SK-N-SH treated with all-trans-retinoic acid at 6 μM for 48 hours (cell line): ENCODE measurements around the gene RPRML.

Source experiments
- ATAC-seq: fragments of 200-7000 bp; cut with Tn5 transposase; 3 replicates; pipeline ENCODE4 v1.9.1; 2020; ENCODE audit warnings: mild to moderate bottlenecking, moderate library complexity
- ARNTL ChIP-seq: fragments of 450-650 bp; formaldehyde crosslinking; IDR thresholded peaks from 2 replicates; pipeline ENCODE4 v1.5.0; 2020; ENCODE audit warnings: low read depth, mild to moderate bottlenecking, moderate library complexity, borderline replicate concordance
- BACH2 ChIP-seq: fragments of 250-450 bp; sonication (Bioruptor Pico); IDR thresholded peaks from 2 replicates; pipeline ENCODE4 v1.9.0; 2021; ENCODE audit warnings: mild to moderate bottlenecking, borderline replicate concordance
- CSDC2 ChIP-seq: fragments of 250-450 bp; sonication (Bioruptor Pico); IDR thresholded peaks from 2 replicates; pipeline ENCODE4 v1.5.0; 2020; ENCODE audit warnings: mild to moderate bottlenecking, moderate library complexity
- ESRRG ChIP-seq: fragments of 250-450 bp; sonication (Bioruptor Pico); IDR thresholded peaks from 2 replicates; pipeline ENCODE4 v1.6.1; 2021; ENCODE audit warnings: mild to moderate bottlenecking
- GLIS3 ChIP-seq: fragments of 250-450 bp; sonication (Bioruptor Pico); IDR thresholded peaks from 2 replicates; pipeline ENCODE4 v1.5.0; 2020; ENCODE audit warnings: mild to moderate bottlenecking, moderate library complexity
- ISL1 ChIP-seq: fragments of 250-450 bp; sonication (Bioruptor Pico); IDR thresholded peaks from 2 replicates; pipeline ENCODE4 v2.1.2; 2022; ENCODE audit warnings: mild to moderate bottlenecking, moderate library complexity
- OSR1 ChIP-seq: fragments of 250-450 bp; sonication (Bioruptor Pico); IDR thresholded peaks from 2 replicates; pipeline ENCODE4 v1.8.0; 2022; ENCODE audit warnings: moderate library complexity, mild to moderate bottlenecking, inconsistent platforms
- PPARA ChIP-seq: fragments of 250-450 bp; sonication (Bioruptor Pico); IDR thresholded peaks from 2 replicates; pipeline ENCODE4 v1.5.0; 2020; ENCODE audit warnings: mild to moderate bottlenecking, borderline replicate concordance
- RARB ChIP-seq: fragments of 250-450 bp; sonication (Bioruptor Pico); IDR thresholded peaks from 2 replicates; pipeline ENCODE4 v1.8.0; 2021; ENCODE audit warnings: mild to moderate bottlenecking, moderate library complexity
- SNAI2 ChIP-seq: fragments of 250-450 bp; sonication (Bioruptor Pico); IDR thresholded peaks from 2 replicates; pipeline ENCODE4 v1.5.0; 2020; ENCODE audit warnings: mild to moderate bottlenecking, moderate library complexity
- TCF4 ChIP-seq: fragments of 250-450 bp; sonication (Bioruptor Pico); IDR thresholded peaks from 2 replicates; pipeline ENCODE4 v1.8.0; 2021; ENCODE audit warnings: mild to moderate bottlenecking, moderate library complexity, borderline replicate concordance
- TOX ChIP-seq: fragments of 250-450 bp; sonication (Bioruptor Pico); IDR thresholded peaks from 2 replicates; pipeline ENCODE4 v1.8.0; 2021; ENCODE audit warnings: mild to moderate bottlenecking, moderate library complexity, borderline replicate concordance
- ZC3H10 ChIP-seq: fragments of 250-450 bp; sonication (Bioruptor Pico); IDR thresholded peaks from 2 replicates; pipeline ENCODE4 v1.5.1; 2021; ENCODE audit warnings: mild to moderate bottlenecking, moderate library complexity
- ZFP3 ChIP-seq: fragments of 250-450 bp; sonication (Bioruptor Pico); IDR thresholded peaks from 2 replicates; pipeline ENCODE4 v1.5.0; 2020; ENCODE audit warnings: mild to moderate bottlenecking, moderate library complexity
- ZFP30 ChIP-seq: fragments of 450-650 bp; formaldehyde crosslinking; IDR thresholded peaks from 2 replicates; pipeline ENCODE4 v1.5.0; 2022; ENCODE audit warnings: mild to moderate bottlenecking, moderate library complexity
- ZNF565 ChIP-seq: fragments of 450-650 bp; formaldehyde crosslinking; conservative IDR thresholded peaks from 2 replicates; pipeline ENCODE4 v1.5.0; 2020; ENCODE audit warnings: low read depth, mild to moderate bottlenecking, moderate library complexity
- ZNF70 ChIP-seq: fragments of 450-650 bp; formaldehyde crosslinking; IDR thresholded peaks from 2 replicates; pipeline ENCODE4 v1.5.0; 2020; ENCODE audit warnings: mild to moderate bottlenecking, moderate library complexity
- ZNF8 ChIP-seq: fragments of 450-650 bp; formaldehyde crosslinking; IDR thresholded peaks from 2 replicates; pipeline ENCODE4 v1.5.0; 2020; ENCODE audit warnings: mild to moderate bottlenecking, moderate library complexity
- TF ChIP-seq, protein P1 (sequence below): fragments of 250-450 bp; sonication (Bioruptor Pico); IDR thresholded peaks from 2 replicates; pipeline ENCODE4 v1.5.1; 2021; ENCODE audit warnings: mild to moderate bottlenecking, moderate library complexity
- TF ChIP-seq, protein P2 (sequence below): fragments of 250-450 bp; sonication (Bioruptor Pico); IDR thresholded peaks from 2 replicates; pipeline ENCODE4 v1.5.0; 2020; ENCODE audit warnings: mild to moderate bottlenecking, moderate library complexity
- TF ChIP-seq, protein P3 (sequence below): fragments of 250-450 bp; sonication (Bioruptor Pico); IDR thresholded peaks from 2 replicates; pipeline ENCODE4 v1.5.1; 2020; ENCODE audit warnings: low read depth, mild to moderate bottlenecking, moderate library complexity

RPRML gene

DNA sequence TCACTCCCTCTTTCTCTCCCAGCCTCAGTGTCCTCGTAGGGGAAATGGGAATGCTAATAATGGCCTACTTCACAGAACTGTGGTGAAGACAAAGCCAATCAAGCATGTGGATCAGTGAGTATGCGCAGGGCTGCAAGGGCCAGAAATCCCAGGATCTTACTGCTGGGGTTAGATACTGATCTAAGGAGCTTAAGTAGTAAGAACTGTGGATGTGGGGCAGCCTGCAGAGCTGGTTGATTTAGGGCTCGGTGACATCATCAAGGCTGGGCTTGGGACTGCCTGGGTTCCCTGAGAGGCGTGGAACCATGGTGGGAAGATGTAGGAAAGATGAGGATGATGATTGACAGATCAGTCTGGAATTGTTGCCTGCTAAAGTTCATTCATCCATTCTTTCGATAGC, 30.5 kb downstream of the RPRML start:
- TF ChIP-seq TOX (CRISPR knock-in tag) (no peak), ZNF8 (no peak)
- TF ChIP-seq, all 23 proteins: peak for 0
- ATAC-seq, result no peak

DNA sequence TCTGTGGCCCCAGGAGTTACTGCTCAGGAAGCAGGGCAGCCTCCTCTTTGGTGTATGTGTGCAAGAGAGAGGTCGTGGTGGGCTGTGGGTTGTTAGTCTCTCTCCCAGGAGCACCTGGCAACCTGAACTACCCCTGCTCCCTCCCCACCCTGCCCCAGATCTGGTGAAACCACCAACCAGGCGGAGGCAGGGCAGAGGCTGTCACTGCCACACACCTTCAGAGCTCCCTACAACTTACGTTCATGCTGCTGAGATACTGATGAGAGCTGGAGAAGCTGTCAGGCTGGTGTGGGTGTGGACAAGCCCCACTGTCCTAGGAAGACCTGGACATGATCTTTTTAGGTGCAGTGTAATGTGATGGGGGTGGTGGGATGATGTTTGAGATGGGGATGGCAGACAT, 31.8 kb downstream of the RPRML start:
- no peak for TF ChIP-seq ZFP3 (CRISPR knock-in tag)
- no peak for TF ChIP-seq BACH2 (CRISPR knock-in tag)
- no peak for TF ChIP-seq ESRRG (CRISPR knock-in tag)
- no peak for TF ChIP-seq ISL1 (CRISPR knock-in tag)
- TF ChIP-seq, protein P1, sequence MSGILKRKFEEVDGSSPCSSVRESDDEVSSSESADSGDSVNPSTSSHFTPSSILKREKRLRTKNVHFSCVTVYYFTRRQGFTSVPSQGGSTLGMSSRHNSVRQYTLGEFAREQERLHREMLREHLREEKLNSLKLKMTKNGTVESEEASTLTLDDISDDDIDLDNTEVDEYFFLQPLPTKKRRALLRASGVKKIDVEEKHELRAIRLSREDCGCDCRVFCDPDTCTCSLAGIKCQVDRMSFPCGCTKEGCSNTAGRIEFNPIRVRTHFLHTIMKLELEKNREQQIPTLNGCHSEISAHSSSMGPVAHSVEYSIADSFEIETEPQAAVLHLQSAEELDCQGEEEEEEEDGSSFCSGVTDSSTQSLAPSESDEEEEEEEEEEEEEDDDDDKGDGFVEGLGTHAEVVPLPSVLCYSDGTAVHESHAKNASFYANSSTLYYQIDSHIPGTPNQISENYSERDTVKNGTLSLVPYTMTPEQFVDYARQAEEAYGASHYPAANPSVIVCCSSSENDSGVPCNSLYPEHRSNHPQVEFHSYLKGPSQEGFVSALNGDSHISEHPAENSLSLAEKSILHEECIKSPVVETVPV (CRISPR knock-in tag), result no peak
- no peak for TF ChIP-seq ZNF70 (CRISPR knock-in tag)
- TF ChIP-seq TCF4 (CRISPR knock-in tag), result no peak
- TF ChIP-seq CSDC2, result no peak
- no peak for TF ChIP-seq OSR1 (CRISPR knock-in tag)
- no peak for TF ChIP-seq RARB (CRISPR knock-in tag)
- TF ChIP-seq GLIS3 (CRISPR knock-in tag), result no peak
- no peak for TF ChIP-seq ZNF565 (CRISPR knock-in tag)
- TF ChIP-seq ZNF8, result no peak
- TF ChIP-seq ARNTL (CRISPR knock-in tag), result no peak
- TF ChIP-seq ZFP30 (CRISPR knock-in tag), result no peak
- TF ChIP-seq SNAI2 (CRISPR knock-in tag), result no peak
- TF ChIP-seq ZC3H10, result no peak
- TF ChIP-seq, protein P2, sequence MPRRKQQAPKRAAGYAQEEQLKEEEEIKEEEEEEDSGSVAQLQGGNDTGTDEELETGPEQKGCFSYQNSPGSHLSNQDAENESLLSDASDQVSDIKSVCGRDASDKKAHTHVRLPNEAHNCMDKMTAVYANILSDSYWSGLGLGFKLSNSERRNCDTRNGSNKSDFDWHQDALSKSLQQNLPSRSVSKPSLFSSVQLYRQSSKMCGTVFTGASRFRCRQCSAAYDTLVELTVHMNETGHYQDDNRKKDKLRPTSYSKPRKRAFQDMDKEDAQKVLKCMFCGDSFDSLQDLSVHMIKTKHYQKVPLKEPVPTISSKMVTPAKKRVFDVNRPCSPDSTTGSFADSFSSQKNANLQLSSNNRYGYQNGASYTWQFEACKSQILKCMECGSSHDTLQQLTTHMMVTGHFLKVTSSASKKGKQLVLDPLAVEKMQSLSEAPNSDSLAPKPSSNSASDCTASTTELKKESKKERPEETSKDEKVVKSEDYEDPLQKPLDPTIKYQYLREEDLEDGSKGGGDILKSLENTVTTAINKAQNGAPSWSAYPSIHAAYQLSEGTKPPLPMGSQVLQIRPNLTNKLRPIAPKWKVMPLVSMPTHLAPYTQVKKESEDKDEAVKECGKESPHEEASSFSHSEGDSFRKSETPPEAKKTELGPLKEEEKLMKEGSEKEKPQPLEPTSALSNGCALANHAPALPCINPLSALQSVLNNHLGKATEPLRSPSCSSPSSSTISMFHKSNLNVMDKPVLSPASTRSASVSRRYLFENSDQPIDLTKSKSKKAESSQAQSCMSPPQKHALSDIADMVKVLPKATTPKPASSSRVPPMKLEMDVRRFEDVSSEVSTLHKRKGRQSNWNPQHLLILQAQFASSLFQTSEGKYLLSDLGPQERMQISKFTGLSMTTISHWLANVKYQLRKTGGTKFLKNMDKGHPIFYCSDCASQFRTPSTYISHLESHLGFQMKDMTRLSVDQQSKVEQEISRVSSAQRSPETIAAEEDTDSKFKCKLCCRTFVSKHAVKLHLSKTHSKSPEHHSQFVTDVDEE, result no peak
- TF ChIP-seq PPARA (CRISPR knock-in tag), result no peak
- ATAC-seq, result no peak

DNA sequence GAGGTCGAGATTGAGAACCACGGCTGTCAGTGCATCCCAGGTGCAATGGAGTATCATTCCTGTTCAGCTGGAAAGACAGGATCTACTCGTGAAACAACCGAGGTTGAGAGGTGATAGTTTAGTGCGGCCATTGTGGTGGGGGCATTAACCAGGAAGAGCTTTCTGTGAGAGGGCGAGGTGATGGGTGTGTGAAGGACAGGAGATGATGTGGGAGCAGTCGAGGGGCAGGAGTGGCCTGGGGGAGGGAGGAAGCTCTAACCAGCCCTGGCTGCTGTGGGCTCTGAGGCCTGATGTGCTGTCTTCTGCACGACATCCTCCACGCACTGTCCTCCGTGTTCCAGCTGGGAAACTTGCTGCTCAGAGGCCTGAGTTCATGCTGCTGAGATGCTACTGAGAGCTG, 34.1 kb downstream of the RPRML start:
- TF ChIP-seq GLIS3 (CRISPR knock-in tag) (no peak), ESRRG (CRISPR knock-in tag) (peak; percentile 79; the same call in 1 of the 2 replicates), ZNF70 (CRISPR knock-in tag) (peak; percentile 39; the same call in 1 of the 2 replicates), ZFP30 (CRISPR knock-in tag) (no peak), RARB (CRISPR knock-in tag) (0 out of 2 replicates have a peak, but pooled peaks have one; percentile 17)
- TF ChIP-seq, all 23 proteins: peak for 3
- no peak for ATAC-seq

DNA sequence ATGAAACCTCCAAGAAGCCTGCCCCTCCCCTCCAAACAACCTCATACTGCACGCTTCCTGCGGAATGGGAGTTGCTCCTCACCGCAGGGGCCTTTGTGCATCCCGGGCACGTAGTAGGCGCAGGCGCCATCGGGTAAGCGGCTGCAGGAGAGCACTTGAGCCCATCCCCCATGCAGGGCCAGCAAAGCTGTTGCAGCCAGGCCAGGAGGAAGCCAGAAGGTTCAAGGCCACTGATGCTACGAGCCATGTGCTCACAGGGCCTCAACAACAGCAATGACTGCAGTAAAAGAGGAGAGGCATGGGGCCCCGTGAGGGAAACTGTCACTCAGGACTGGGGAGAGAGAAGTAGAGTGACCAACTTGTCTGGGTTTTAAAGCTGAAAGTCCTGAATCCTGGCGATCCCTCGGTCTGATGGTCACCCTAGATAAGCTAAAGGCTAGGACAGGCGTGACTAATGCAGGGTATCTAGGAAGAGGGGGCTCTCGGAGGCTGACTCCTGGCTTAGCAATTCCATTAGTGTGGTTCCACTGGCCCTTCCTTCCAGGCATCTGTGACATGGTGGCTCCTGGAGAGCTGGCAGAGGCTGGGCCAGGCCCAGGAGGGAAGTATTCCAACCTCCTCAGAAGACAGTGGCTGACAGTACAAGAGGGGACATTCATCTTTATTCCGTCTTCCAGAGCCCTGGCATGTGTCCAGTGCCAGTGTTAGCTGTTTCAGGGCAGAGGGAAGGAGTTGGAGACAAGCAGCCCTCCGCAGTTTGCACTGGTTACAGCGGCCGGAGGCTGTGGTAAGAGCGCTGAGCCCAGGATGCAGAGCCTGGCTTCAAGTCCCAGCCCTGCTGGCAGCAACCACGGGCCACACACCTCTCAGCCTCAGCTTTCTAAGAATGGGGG, 35.3 kb downstream of the RPRML start:
- peak; percentile 42 for ATAC-seq
- TF ChIP-seq, protein P1 (CRISPR knock-in tag), result peak; percentile 12; the same call in 1 of the 2 replicates
- no peak for TF ChIP-seq ARNTL (CRISPR knock-in tag)
- peak; percentile 68; the same call in 1 of the 2 replicates for TF ChIP-seq ESRRG (CRISPR knock-in tag)
- TF ChIP-seq SNAI2 (CRISPR knock-in tag), result no peak
- TF ChIP-seq ISL1 (CRISPR knock-in tag), result no peak
- TF ChIP-seq, protein P3, sequence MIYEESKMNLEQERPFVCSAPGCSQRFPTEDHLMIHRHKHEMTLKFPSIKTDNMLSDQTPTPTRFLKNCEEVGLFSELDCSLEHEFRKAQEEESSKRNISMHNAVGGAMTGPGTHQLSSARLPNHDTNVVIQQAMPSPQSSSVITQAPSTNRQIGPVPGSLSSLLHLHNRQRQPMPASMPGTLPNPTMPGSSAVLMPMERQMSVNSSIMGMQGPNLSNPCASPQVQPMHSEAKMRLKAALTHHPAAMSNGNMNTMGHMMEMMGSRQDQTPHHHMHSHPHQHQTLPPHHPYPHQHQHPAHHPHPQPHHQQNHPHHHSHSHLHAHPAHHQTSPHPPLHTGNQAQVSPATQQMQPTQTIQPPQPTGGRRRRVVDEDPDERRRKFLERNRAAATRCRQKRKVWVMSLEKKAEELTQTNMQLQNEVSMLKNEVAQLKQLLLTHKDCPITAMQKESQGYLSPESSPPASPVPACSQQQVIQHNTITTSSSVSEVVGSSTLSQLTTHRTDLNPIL, result no peak
